ENCODE results near the gene SYNJ1.
"Not testable (repeated sequence)": the region's sequence is repeated elsewhere in the genome, so short reads cannot be mapped to it uniquely, and the experiment has no call there.

SYNJ1 gene, protein sequence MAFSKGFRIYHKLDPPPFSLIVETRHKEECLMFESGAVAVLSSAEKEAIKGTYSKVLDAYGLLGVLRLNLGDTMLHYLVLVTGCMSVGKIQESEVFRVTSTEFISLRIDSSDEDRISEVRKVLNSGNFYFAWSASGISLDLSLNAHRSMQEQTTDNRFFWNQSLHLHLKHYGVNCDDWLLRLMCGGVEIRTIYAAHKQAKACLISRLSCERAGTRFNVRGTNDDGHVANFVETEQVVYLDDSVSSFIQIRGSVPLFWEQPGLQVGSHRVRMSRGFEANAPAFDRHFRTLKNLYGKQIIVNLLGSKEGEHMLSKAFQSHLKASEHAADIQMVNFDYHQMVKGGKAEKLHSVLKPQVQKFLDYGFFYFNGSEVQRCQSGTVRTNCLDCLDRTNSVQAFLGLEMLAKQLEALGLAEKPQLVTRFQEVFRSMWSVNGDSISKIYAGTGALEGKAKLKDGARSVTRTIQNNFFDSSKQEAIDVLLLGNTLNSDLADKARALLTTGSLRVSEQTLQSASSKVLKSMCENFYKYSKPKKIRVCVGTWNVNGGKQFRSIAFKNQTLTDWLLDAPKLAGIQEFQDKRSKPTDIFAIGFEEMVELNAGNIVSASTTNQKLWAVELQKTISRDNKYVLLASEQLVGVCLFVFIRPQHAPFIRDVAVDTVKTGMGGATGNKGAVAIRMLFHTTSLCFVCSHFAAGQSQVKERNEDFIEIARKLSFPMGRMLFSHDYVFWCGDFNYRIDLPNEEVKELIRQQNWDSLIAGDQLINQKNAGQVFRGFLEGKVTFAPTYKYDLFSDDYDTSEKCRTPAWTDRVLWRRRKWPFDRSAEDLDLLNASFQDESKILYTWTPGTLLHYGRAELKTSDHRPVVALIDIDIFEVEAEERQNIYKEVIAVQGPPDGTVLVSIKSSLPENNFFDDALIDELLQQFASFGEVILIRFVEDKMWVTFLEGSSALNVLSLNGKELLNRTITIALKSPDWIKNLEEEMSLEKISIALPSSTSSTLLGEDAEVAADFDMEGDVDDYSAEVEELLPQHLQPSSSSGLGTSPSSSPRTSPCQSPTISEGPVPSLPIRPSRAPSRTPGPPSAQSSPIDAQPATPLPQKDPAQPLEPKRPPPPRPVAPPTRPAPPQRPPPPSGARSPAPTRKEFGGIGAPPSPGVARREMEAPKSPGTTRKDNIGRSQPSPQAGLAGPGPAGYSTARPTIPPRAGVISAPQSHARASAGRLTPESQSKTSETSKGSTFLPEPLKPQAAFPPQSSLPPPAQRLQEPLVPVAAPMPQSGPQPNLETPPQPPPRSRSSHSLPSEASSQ (N-terminal part only)

DNA sequence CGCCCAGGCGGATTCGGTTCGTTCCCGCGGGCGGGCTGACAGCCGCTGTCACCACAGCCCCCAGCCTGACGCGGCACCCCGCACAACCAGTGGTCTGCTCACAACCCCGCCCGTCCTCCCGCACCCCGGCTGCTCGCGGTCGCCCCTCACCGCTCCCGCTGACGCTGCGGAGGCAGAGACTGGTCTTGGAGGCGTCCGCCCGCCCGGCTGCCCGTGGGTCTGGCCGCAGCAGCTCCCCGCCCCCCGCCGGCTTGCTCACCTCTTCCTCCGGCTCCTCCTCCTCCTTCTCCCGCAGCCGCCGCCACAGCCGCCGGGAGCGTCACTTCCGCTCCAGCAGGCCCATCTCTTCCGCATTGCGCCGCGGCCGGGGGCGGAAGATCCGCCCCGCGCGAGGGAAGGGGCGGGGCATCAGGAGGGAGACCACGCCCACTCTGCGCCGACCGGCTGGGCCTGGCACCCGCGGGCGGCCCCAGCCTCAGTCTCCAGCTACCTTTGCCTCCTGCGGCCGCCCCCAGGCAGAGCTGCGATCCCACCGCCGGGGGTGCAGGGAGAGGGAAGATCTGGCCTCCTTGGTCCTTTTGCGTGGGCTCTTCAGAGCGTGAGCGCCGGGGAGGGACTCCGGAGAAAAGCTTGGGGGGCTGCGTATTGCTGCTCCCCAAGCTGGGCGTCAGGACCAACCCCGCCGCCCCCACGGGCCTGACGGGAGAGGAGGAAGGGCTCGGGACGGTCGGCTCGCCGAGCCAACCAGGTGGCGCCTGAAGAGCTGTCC is at the start of gene SYNJ1:
Gene SYNJ1, minus strand, starts transcription at position 327 of the 769 bp plus-strand sequence. CDS start 1,118 bp downstream, outside the sequence.
- Mint-ChIP-seq H3K4me1 (peaks cover 12% of the 10 kb centered on the region), H3K27ac (peak within 1 kb of the TSS; percentile 83), H3K4me3 (peak within 1 kb of the TSS; percentile 97), H3K36me3 (peaks cover 5% of the 10 kb centered on the region), H3K27me3 (no peaks in the 10 kb centered on the region), H3K9me3 (no peaks in the 10 kb centered on the region)
- ATAC-seq (ENCODE audit: low read depth) (peak; percentile 93), DNase-seq (ENCODE audit: low spot score in 2 of 2) (peak; percentile 92 to 94)

DNA sequence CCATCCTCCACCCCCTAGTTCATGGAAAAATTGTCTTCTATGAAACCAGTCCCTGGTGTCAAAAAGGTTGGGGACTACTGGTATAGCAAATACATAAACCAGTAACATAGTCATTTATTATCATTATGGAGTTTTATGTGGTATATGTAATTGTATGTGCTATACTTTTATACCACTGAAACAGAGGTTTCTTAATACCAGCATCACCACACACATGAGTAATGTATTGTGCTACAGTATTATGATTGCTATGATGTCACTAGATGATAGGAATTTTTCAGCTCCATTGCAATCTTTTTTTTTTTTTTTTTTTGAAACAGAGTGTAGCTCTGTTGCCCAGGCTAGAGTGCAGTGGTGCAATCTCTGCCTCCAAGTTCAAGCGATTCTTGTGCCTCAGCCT is 49.5 kb upstream of the SYNJ1 start:
- Mint-ChIP-seq H3K36me3 (no peaks in the 10 kb centered on the region), H3K4me1 (peaks cover 7% of the 10 kb centered on the region), H3K9me3 (no peaks in the 10 kb centered on the region), H3K27ac (no peak overlapping the region), H3K27me3 (no peaks in the 10 kb centered on the region), H3K4me3 (no peak overlapping the region)
- no peak for ATAC-seq (ENCODE audit: low read depth)
- no peak for DNase-seq (ENCODE audit: low spot score in 2 of 2)

DNA sequence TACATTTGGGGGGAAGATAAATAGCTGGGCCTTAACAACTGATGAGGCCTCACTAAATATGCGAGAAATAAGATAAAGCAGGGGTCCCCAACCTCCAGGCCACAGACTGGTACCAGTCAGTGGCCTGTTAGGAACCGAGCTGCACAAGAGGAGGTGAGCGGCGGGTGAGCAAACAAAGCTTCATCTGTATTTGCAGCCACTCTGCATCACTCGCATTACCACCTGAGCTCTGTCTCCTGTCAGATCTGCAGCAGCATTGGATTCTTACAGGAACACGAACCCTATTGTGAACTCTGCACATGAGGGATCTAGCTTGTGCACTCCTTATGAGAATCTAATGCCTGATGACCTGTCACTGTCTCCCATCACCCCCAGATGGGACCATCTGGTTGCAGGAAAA is 48.9 kb upstream of the SYNJ1 start:
- Mint-ChIP-seq H3K4me1 (peaks cover 10% of the 10 kb centered on the region), H3K27me3 (no peaks in the 10 kb centered on the region), H3K9me3 (no peaks in the 10 kb centered on the region), H3K4me3 (no peak overlapping the region), H3K36me3 (no peaks in the 10 kb centered on the region), H3K27ac (no peak overlapping the region)
- DNase-seq (ENCODE audit: low spot score in 2 of 2) (no peak), ATAC-seq (ENCODE audit: low read depth) (no peak)

DNA sequence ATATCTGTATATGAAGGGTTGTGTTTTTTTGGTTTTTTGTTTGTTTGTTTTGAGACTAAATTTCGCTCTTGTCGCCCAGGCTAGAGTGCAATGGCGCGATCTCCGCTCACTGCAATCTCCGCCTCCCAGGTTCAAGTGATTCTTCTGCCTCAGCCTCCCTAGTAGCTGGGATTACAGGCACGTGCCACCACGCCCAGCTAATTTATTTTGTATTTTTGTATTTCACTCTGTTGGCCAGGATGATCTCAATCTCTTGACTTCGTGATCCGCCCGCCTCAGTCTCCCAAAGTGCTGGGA is 45.2 kb upstream of the SYNJ1 start:
- H3K27ac Mint-ChIP-seq; ATAC-seq (ENCODE audit: low read depth); H3K36me3 Mint-ChIP-seq; H3K27me3 Mint-ChIP-seq; H3K9me3 Mint-ChIP-seq; DNase-seq (ENCODE audit: low spot score in 2 of 2): not testable (repeated sequence)
- H3K4me1 Mint-ChIP-seq: peaks cover 16% of the 10 kb centered on the region
- peak overlapping the region; percentile 99 for H3K4me3 Mint-ChIP-seq

DNA sequence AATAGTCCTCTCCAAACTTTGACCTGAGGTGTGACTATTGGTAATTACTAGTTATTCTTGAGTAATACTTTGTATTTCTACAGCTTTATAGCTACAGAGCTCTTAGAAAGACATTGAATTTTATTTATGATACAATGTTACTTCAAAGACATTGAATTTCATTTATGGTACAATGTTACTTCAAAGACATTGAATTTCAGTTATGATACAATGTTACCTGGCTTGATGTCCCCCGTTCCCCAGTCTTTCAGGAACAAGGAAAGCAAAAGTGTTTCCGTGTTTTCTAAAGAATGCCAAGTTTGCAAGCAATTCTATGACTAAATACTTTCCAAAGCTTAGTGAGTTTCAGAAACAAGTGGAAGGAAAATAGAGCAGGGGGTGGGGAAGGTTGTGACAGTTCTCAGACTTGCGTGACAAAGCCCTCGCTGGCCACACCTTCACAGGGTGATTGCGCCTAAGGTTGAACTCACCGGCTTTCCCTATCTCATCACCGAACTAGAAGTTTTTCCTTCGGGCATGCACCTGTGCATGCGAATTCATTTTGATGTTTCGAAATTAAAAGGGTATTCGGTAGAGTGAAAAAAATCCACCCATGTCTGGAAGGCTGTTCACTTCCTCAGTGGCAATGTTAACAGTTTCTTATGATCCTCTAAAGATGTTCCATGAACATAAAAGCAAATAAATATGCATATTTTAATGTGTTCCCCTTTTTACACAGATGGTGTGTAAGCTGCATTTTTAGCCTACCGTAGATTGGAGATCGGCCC is 44.7 kb upstream of the SYNJ1 start:
- peak overlapping the region; percentile 99 for H3K27ac Mint-ChIP-seq
- H3K27me3 Mint-ChIP-seq: no peaks in the 10 kb centered on the region
- peaks cover 10% of the 10 kb centered on the region for H3K36me3 Mint-ChIP-seq
- DNase-seq (ENCODE audit: low spot score in 2 of 2) (no peak), ATAC-seq (ENCODE audit: low read depth) (no peak)
- peak overlapping the region; percentile 99 for H3K4me3 Mint-ChIP-seq
- no peaks in the 10 kb centered on the region for H3K9me3 Mint-ChIP-seq
- peaks cover 18% of the 10 kb centered on the region for H3K4me1 Mint-ChIP-seq

DNA sequence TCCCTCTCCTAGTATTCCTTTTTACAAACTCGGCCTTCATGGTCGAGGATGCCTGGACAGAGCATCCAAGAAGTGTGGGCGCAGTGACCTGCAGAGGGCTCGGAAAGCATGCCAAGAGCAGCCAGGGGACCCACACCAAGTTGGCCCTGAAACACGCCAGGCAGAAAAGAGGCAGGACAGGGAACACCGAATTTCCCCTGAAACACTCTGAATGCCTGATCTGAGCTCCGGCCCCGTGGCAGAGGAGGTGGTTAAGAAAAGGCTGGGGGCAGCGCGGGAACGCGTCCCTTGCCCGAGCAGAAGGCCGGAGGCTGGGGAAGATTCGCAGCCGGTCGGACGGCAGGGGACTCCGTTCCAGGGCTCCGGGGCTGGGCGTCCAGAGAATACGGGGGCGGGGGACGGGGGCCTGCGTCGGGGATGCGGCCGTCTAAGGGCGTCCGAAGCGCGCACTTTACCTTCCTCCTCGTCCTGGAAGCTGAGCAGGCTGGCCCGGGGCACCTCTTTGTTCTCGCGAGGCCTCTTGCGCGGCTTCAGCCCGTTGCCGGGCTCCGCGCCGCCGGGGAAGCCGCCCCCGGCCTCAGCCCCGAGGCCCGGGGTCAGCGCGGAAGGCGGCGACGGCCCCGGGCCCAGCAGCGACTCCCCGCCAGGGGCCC is 43.2 kb upstream of the SYNJ1 start:
- H3K9me3 Mint-ChIP-seq: no peaks in the 10 kb centered on the region
- peaks cover 20% of the 10 kb centered on the region for H3K36me3 Mint-ChIP-seq
- ATAC-seq (ENCODE audit: low read depth): peak; percentile 37
- peaks cover 26% of the 10 kb centered on the region for H3K4me1 Mint-ChIP-seq
- no peaks in the 10 kb centered on the region for H3K27me3 Mint-ChIP-seq
- DNase-seq (ENCODE audit: low spot score in 2 of 2): no peak
- H3K27ac Mint-ChIP-seq: peak overlapping the region; percentile 99
- peak overlapping the region; percentile 89 for H3K4me3 Mint-ChIP-seq

DNA sequence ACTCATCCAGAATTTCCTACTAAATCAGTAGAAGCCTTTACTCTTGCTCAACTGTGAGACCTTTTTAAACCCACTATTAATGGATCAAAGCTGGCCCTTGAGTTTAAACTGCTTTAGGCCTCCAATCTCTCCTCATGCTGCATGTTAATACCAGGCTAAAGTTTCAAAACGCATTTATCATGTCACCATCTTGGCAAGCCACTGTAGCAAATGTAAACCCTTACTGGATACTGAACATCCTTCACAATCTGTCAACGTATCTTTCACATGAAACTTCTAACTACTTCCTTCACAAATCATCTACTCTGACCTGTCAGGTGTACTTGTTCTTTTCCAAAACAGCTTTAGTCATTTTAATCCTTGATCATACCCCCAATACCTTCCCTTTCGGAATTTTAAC is 40.7 kb upstream of the SYNJ1 start:
- ATAC-seq (ENCODE audit: low read depth) (no peak), DNase-seq (ENCODE audit: low spot score in 2 of 2) (no peak)
- H3K27ac Mint-ChIP-seq: no peak overlapping the region
- H3K9me3 Mint-ChIP-seq: no peaks in the 10 kb centered on the region
- no peaks in the 10 kb centered on the region for H3K27me3 Mint-ChIP-seq
- H3K4me1 Mint-ChIP-seq: peaks cover 33% of the 10 kb centered on the region
- no peak overlapping the region for H3K4me3 Mint-ChIP-seq
- H3K36me3 Mint-ChIP-seq: peaks cover 25% of the 10 kb centered on the region

DNA sequence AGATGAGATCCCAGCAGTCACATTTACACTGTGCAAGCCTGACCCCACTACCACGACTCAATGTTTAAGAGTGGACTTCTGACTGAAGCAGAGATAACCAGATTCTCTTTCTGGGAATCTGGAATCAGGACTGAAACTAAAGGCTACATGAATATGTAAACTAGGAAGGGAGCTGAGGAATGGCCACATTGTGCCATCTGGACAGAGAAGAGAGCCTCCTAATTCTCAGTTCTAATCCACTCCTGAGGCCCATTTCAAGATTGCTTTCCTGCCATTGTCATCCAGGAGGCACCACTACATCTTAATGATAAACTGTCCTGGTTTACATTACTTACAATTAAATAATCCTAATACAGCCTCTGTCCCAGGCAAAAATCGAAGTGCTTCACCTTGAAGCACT is 37.2 kb upstream of the SYNJ1 start:
- peaks cover 24% of the 10 kb centered on the region for H3K4me1 Mint-ChIP-seq
- H3K9me3 Mint-ChIP-seq: no peaks in the 10 kb centered on the region
- peaks cover 36% of the 10 kb centered on the region for H3K36me3 Mint-ChIP-seq
- peak overlapping the region; percentile 19 for H3K27ac Mint-ChIP-seq
- no peak overlapping the region for H3K4me3 Mint-ChIP-seq
- no peak for ATAC-seq (ENCODE audit: low read depth)
- no peaks in the 10 kb centered on the region for H3K27me3 Mint-ChIP-seq
- no peak for DNase-seq (ENCODE audit: low spot score in 2 of 2)

DNA sequence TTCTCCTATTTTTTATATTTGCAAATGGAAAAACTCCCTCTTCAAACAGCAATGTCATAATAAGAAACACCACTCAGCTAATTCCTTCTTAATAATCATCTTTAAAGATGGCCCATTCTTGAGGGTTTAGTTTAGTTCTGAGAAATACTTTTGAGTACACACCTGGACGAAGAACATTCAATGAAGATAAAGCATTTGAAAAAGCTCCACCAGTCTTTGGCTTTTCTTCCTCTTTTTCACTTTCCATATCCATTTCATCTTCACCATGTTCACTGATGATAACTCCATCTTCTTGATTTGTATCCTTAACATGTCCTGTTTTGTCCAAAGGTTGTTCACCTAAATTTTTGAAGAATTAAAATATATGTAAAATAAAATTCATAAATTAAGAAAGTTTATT is 36.4 kb upstream of the SYNJ1 start:
- peaks cover 41% of the 10 kb centered on the region for H3K36me3 Mint-ChIP-seq
- no peaks in the 10 kb centered on the region for H3K27me3 Mint-ChIP-seq
- no peaks in the 10 kb centered on the region for H3K9me3 Mint-ChIP-seq
- H3K27ac Mint-ChIP-seq: no peak overlapping the region
- peaks cover 24% of the 10 kb centered on the region for H3K4me1 Mint-ChIP-seq
- peak; percentile 62 for ATAC-seq (ENCODE audit: low read depth)
- H3K4me3 Mint-ChIP-seq: no peak overlapping the region
- DNase-seq (ENCODE audit: low spot score in 2 of 2): peak in 1 of 2 donors; percentile 9

DNA sequence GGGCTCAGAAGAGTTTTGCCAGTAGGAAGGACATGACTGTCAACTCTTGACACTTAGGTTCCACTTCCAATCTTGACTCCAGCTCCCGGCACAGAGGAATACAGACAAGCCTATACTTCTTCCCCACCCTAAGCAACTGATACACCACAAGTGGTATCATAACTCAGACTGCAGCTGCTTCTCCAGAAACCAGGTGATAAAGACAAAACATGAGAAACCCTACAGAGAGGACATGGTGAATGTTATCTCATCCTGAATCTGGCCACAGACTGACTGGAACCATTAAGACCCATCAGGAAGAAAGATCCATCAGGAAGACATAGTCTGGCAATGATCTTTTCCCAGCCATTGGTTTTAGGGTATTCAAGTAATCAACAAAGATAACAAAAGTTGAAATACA is 30.0 kb upstream of the SYNJ1 start:
- DNase-seq (ENCODE audit: low spot score in 2 of 2) (no peak), ATAC-seq (ENCODE audit: low read depth) (no peak)
- H3K36me3 Mint-ChIP-seq: peaks cover 30% of the 10 kb centered on the region
- H3K4me1 Mint-ChIP-seq: peaks cover 3% of the 10 kb centered on the region
- H3K9me3 Mint-ChIP-seq: no peaks in the 10 kb centered on the region
- no peak overlapping the region for H3K4me3 Mint-ChIP-seq
- no peak overlapping the region for H3K27ac Mint-ChIP-seq
- no peaks in the 10 kb centered on the region for H3K27me3 Mint-ChIP-seq

DNA sequence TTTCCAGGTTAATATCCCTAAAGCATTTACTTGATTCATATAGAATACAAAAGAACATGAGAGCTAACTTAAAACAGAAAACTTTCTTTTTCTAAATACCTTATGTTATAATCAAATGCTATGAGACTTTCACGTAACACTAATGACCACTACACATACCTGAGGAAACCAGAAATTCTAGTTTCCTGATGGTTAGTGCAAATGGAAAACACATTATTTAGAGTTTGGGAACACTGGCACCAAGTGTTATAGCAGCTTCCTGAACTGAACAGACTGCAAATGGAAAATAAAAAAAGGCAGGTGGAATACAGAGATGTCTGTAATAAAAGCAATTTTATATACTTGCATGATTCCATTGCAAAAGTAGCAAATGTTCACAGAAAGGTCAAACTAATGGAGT is 28.3 kb upstream of the SYNJ1 start:
- H3K9me3 Mint-ChIP-seq: no peaks in the 10 kb centered on the region
- no peak for DNase-seq (ENCODE audit: low spot score in 2 of 2)
- no peak overlapping the region for H3K27ac Mint-ChIP-seq
- H3K27me3 Mint-ChIP-seq: no peaks in the 10 kb centered on the region
- H3K4me3 Mint-ChIP-seq: no peak overlapping the region
- ATAC-seq (ENCODE audit: low read depth): no peak
- H3K4me1 Mint-ChIP-seq: peaks cover 3% of the 10 kb centered on the region
- peaks cover 27% of the 10 kb centered on the region for H3K36me3 Mint-ChIP-seq

DNA sequence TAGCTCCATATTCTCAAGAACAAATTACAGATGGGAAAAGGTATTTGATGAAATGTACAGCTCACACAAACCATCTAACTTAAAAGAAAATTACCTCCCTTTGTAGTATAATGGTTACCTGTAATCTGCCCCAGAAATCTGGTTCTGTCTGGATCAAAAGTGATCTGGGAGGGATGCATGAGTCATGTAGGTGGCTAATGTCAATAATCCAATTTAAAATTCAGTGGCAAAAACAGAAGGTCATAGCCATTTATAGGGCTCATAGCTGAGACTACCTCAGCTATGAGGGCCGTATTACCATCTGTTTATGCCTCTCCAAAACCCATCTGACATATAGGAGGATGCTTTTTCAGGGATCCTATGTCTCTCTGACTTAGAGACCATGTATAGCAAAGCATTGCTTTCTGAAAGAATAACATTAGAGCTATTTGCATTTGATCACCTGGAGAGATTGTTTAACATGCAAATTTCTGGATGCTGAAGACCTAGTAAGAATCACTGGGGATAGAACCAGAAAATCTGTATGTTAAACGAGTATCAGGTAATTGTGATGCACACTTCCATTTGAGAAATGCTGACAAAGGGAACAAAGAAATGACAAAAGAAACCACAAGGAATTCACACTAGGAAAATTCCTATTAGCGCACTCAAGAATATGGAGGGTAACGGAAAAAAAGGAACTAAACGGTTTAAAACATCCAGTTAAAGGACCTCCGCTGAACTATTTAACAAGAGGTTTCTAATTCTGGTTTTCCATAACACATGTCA is 26.2 kb upstream of the SYNJ1 start:
- no peak for ATAC-seq (ENCODE audit: low read depth)
- H3K9me3 Mint-ChIP-seq: no peaks in the 10 kb centered on the region
- H3K36me3 Mint-ChIP-seq: peaks cover 32% of the 10 kb centered on the region
- no peak overlapping the region for H3K4me3 Mint-ChIP-seq
- no peaks in the 10 kb centered on the region for H3K27me3 Mint-ChIP-seq
- peaks cover 3% of the 10 kb centered on the region for H3K4me1 Mint-ChIP-seq
- no peak overlapping the region for H3K27ac Mint-ChIP-seq
- DNase-seq (ENCODE audit: low spot score in 2 of 2): no peak

Measured in memory B cell (primary cell).